SU-DHL-6 (cell line): ENCODE data around the gene SLC36A3.

Experiments
- CTCF ChIP-seq: fragments of 200-600 bp; sonication (generic); IDR thresholded peaks from one replicate; pipeline ENCODE4 v1.5.1; 2017; ENCODE audit warnings: antibody characterized with exemption, mild to moderate bottlenecking, low read length, moderate library complexity; ENCODE audit not compliant: insufficient read depth, poor library complexity, severe bottlenecking
- EZH2phosphoT487 ChIP-seq: fragments of 200-600 bp; sonication (generic), shearing (Covaris generic); conservative IDR thresholded peaks from 2 replicates; pipeline ENCODE4 v1.6.1; 2018; ENCODE audit warnings: mild to moderate bottlenecking, antibody characterized with exemption, low read length, moderate library complexity, mixed read lengths

GRCh38 chr5:151278845-151279244 lies 24.7 kb downstream of the SLC36A3 start:
- TF ChIP-seq CTCF (no peak), EZH2phosphoT487 (no peak)
